NCI-H774 (cell line): ENCODE data around the gene TBC1D24.
A peak's percentile ranks its signal among the peaks of the same experiment; 100 is the strongest.

Source experiments
- DNase-seq: peaks from one replicate; lab custom pipeline; 2025; lab: John Stamatoyannopoulos, UW

TBC1D24 gene

DNA sequence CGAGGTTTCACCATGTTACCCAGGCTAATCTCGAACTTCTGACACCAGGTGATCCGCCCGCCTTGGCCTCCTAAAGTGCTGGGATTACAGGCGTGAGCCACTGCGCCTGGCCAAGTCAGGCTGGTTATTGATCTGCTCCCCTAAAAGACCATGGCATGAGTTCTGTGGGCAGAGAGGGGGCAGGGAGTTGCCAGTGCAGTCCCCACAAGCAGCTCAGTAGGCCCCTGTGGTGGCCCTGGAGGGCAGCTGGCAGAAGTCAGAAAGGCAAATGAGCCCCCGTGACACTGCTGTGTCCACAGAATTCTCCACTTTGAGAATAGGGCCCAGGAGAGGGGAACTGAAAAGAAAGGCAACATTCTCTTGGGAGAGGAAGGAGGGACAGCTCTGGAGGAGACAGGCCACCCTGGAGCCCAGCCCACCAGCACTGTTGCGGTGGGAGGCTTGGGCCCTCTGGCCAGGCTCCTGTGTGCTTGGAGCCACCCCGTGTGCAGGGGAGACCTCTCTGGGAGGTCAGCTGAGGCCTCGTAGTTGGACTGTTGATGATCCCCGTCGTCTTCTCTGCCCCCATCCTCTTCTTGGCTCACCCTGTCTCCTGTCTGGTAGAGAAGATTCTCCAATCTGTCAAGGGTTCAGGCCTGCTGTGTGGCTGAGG lies 43.2 kb downstream of the TBC1D24 start:
- no peak for DNase-seq

- DNase-seq: no peak
Observed at GRCh38 chr16:2518823-2519710, 44.1 kb downstream of the TBC1D24 start.

DNA sequence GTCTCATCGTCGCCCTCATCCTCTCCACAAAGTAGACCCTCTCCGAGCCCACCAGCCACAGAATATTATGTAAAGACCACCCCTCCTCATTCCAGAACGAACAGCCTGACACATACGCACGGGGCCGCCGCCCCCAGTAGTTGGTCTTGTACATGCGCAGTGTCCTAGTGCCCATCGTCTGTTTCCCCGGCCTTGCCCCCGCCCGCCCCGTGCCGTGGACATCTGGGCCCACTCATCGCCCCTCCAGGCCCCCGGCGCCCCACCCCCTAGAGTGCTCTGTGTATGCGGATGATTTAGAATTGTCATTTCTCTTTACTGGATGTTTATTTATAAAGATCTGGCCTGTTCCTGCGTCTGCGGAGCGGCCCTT lies 44.8 kb downstream of the TBC1D24 start:
- no peak for DNase-seq

DNA sequence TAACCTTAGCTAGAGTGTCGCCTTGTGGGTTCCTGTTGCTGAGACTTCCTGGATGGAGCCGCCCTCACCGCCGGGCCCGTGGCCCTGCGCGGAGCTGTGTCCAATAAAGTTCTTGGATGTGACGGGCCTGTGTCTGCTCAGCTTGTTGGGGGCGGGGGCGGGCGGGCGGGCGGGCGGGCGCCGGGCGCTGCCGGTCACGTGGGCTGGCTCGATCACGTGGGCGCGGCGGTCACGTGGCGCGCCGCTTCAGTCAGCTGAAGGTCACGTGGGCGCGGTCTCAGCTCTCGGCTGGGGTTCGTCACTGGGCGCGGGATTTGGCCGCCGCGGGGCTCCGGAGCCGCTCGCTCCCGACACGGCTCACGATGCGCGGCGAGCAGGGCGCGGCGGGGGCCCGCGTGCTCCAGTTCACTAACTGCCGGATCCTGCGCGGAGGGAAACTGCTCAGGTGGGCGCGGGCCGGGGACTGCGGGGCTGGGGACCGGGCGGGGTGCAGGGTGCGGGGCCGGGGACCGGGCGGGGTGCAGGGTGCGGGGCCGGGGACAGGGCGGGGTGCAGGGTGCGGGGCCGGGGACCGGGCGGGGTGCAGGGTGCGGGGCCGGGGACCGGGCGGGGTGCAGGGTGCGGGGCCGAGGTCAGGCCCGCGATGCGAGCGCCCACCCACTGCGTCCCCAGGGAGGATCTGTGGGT lies 45.3 kb downstream of the TBC1D24 start, which contains the start of gene AMDHD2:
TSS of gene AMDHD2 (plus strand) at position 275 of the 687 bp plus-strand sequence. CDS start at position 363, 88 bp downstream.
- peak; percentile 65 for DNase-seq

GRCh38 chr16:2520784-2521531 lies 46.0 kb downstream of the TBC1D24 start:
- DNase-seq: no peak

GRCh38 chr16:2523801-2524231 lies 48.9 kb downstream of the TBC1D24 start:
- no peak for DNase-seq

GRCh38 chr16:2524339-2524938 lies 49.5 kb downstream of the TBC1D24 start:
- no peak for DNase-seq

DNA sequence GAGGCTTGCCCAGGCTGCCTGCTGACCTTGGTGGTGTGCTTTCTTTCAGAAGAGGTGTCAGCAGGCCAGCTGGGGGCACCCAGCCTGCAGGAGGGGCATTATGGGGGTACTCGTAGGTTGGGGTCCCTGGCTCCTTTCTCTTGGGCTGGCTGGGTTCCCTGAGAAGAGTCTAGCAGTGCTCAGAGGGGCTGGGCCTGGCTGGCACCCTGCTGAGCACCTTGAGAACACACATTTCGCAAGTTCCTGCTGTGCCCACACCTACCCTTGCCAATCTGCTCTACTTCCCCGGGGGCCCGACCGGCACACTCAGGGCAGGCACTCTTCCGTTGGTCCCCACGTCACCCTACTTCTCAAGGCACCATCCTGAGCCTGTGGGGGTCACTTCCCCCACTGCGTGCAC lies 51.2 kb downstream of the TBC1D24 start:
- no peak for DNase-seq

GRCh38 chr16:2527071-2527783 lies 52.3 kb downstream of the TBC1D24 start:
- no peak for DNase-seq

DNA sequence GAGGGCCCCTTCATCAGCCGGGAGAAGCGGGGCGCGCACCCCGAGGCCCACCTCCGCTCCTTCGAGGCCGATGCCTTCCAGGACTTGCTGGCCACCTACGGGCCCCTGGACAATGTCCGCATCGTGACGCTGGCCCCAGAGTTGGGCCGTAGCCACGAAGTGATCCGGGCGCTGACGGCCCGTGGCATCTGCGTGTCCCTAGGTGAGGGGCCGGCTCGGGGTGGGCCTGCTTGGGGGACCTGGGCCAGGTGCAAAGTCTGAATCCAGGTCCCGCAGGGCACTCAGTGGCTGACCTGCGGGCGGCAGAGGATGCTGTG lies 52.8 kb downstream of the TBC1D24 start:
- DNase-seq: no peak

DNA sequence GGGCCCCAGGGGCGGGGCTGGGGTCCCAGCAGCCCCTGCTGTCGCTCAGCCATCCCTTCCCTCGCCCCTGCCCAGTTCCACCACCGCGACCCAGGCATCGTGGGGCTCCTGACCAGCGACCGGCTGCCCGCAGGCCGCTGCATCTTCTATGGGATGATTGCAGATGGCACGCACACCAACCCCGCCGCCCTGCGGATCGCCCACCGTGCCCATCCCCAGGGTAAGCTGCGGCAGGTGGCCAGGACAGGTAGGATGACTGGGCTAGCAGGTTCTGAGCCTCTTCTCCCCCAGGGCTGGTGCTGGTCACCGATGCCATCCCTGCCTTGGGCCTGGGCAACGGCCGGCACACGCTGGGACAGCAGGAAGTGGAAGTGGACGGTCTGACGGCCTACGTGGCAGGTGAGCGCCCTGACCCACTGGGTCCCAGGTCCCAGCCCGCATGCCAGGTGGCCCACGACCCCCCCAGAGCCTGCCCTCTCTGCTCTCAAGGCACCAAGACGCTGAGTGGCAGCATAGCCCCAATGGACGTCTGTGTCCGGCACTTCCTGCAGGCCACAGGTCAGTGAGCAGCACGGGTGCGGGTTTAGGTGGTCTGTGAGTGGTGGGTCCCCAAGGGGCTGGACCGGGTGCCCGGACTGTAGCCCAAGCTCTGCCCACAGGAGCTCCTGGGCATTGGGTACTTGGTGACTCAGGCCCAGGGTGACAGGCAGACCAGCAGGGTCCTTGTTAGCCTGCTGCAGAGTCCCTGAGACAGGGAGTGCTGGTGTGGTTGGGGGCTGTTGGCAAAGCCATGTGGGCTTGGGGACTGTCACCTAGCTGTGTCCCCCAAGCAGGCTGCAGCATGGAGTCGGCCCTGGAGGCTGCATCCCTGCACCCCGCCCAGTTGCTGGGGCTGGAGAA lies 53.5 kb downstream of the TBC1D24 start:
- DNase-seq: no peak

GRCh38 chr16:2529061-2529931 lies 54.4 kb downstream of the TBC1D24 start:
- no peak for DNase-seq

DNA sequence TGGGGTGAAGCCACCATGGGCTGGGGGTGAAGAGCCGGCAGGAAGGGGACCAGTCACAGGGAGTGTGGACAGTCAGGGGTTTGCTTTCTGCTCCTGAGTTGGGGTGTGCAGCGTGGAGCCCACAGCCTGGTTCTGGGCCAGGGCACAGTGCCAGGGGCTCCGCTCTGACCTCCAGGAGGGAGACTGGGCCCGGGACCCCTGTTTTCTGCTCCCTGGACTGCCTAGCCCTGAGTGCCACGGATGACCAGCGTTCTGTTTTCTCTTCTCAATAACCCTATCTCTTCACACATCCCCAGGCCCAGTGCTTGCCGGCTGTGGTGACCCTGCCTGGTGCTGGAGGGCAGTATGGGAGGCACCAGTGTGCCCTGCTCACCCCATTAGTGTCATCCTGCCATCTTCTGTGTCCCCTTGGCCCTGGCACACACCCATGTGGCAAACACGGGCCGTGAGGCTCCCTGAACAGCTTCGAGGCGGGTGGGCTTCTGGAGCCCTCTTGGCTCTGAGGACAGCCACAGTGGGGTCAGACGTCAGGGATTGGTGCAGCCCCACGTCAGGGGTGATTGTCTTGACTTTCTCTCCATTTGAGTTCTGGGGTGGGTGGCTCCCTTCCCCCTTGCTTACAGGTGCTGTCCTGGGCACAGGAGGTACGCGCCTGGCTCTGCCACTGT lies 55.2 kb downstream of the TBC1D24 start:
- DNase-seq: no peak

GRCh38 chr16:2530629-2531318 lies 55.8 kb downstream of the TBC1D24 start:
- DNase-seq: no peak

- no peak for DNase-seq
Observed at GRCh38 chr16:2531371-2531695, 56.4 kb downstream of the TBC1D24 start, which contains the start of gene CEMP1. Gene CEMP1 (minus strand): TSS chr16:2531408. CDS start chr16:2531073, 335 bp downstream.

- DNase-seq: peak; percentile 86
Observed at GRCh38 chr16:2531696-2532493, 57.0 kb downstream of the TBC1D24 start.
